Colonic mucosa (tissue), 4 donors: Measurements from ENCODE around the gene NOL4L. TPM values are rescaled to one million over a fixed set of nuclear protein-coding genes. Genes with fewer than 3 reads are reported as not detected.
A peak's percentile ranks its signal among the peaks of the same experiment; 100 is the strongest.

Experiments used
- DNase-seq: peaks from one replicate; pipeline ENCODE4 v3.0.0-alpha.2; 2020
- H3K27ac ChIP-seq: fragments of 200-600 bp; one replicate; pipeline ENCODE4 v1.8.0; 2021
- H3K27me3 ChIP-seq: fragments of 200-600 bp; one replicate; pipeline ENCODE4 v1.8.0; 2021
- H3K36me3 ChIP-seq: fragments of 200-600 bp; one replicate; pipeline ENCODE4 v1.8.0; 2021
- H3K4me1 ChIP-seq: fragments of 200-600 bp; one replicate; pipeline ENCODE4 v1.8.0; 2021; ENCODE audit warnings: mild to moderate bottlenecking
- H3K4me3 ChIP-seq: fragments of 200-600 bp; one replicate; pipeline ENCODE4 v1.8.0; 2021
- H3K9ac ChIP-seq, 2 donors: one replicate each; pipeline ENCODE4 v1.7.0; 2013; ENCODE audit warnings: control low read depth in 2 of 2, low read depth in 2 of 2, low read length in 2 of 2
- H3K9me3 ChIP-seq: fragments of 200-600 bp; one replicate; pipeline ENCODE4 v1.8.0; 2021
- CTCF ChIP-seq: fragments of 200-600 bp; IDR thresholded peaks from one replicate; pipeline ENCODE4 v1.8.0; 2022; ENCODE audit warnings: antibody characterized with exemption, mild to moderate bottlenecking
- intact Hi-C: fragments of 100-400 bp; cut with DNase I; formaldehyde crosslinking; loops from one replicate; pipeline ENCODE4 v1.14.1; 2022
- total RNA-seq, 2 donors: library from RNA; stranded (reverse); fragmentation: NEBNext Ultra II Directional in 1 of 2; extraction: Animal tissue kit (Norgen Biotek cat#: 25700) in 1 of 2; gene quantifications; one replicate each; pipeline ENCODE4 v1.2.1, GENCODE V29; 2021
- donor health status: healthy.
- donor health status: DM: no; HTN: no; CAD: no.
- donor health status: DM: no; HTN: no; CAD: no.

NOL4L gene
- total RNA-seq, 2 donors from 2014 or later, result 54.2 to 58.0 TPM

- intact Hi-C loops, result no loop called here
- H3K27me3 ChIP-seq, result no peaks in the 10 kb centered on the region
- H3K4me1 ChIP-seq, result peaks cover 4% of the 10 kb centered on the region
- no peak for TF ChIP-seq CTCF
- no peaks in the 10 kb centered on the region for H3K36me3 ChIP-seq
- H3K4me3 ChIP-seq, result no peak overlapping the region
- H3K27ac ChIP-seq, result no peak overlapping the region
- no peaks in the 10 kb centered on the region for H3K9me3 ChIP-seq
- H3K9ac ChIP-seq, result no peak overlapping the region
- no peak for DNase-seq
These were observed 43.5 kb downstream of the NOL4L start for GRCh38 chr20:32541323-32542258.

- intact Hi-C loops, result no loop called here
- no peak for TF ChIP-seq CTCF
- Histone ChIP-seq H3K27me3 (no peaks in the 10 kb centered on the region), H3K36me3 (no peaks in the 10 kb centered on the region), H3K4me3 (no peak overlapping the region), H3K9ac (peak overlapping the region in 1 of 2 donors; percentile 63), H3K4me1 (peaks cover 4% of the 10 kb centered on the region), H3K9me3 (no peaks in the 10 kb centered on the region), H3K27ac (peak overlapping the region; percentile 48)
- DNase-seq, result peak; percentile 44
These were observed 45.1 kb downstream of the NOL4L start for GRCh38 chr20:32539817-32540675.

- TF ChIP-seq CTCF, result no peak
- Histone ChIP-seq H3K4me1 (peaks cover 4% of the 10 kb centered on the region), H3K36me3 (no peaks in the 10 kb centered on the region), H3K9me3 (no peaks in the 10 kb centered on the region), H3K27me3 (no peaks in the 10 kb centered on the region), H3K9ac (peak overlapping the region in 1 of 2 donors; percentile 40), H3K4me3 (no peak overlapping the region), H3K27ac (peak overlapping the region; percentile 47)
- DNase-seq, result peak; percentile 46
- intact Hi-C loops, result no loop called here
These were observed 45.9 kb downstream of the NOL4L start for GRCh38 chr20:32539026-32539816.

GRCh38 chr20:32538526-32538939 is 46.6 kb downstream of the NOL4L start:
- TF ChIP-seq CTCF, result no peak
- DNase-seq, result no peak
- intact Hi-C loops, result no loop called here
- Histone ChIP-seq H3K27me3 (no peaks in the 10 kb centered on the region), H3K27ac (peak overlapping the region; percentile 47), H3K9me3 (no peaks in the 10 kb centered on the region), H3K36me3 (no peaks in the 10 kb centered on the region), H3K4me3 (no peak overlapping the region), H3K9ac (peak overlapping the region; percentile 43 to 53), H3K4me1 (peaks cover 4% of the 10 kb centered on the region)
